CD4-positive, alpha-beta memory T cell (primary cell): Measurements from ENCODE around the gene S100A16. TPM values are rescaled to one million over a fixed set of nuclear protein-coding genes. Genes with fewer than 3 reads are reported as not detected.
A peak's percentile ranks its signal among the peaks of the same experiment; 100 is the strongest.

Experiments
- CTCF ChIA-PET: fragments of 350-600 bp; sonication (Branson Sonifier 250); formaldehyde crosslinking; loops from one replicate; lab custom pipeline; 2021; ENCODE audit warnings: inconsistent platforms; ENCODE audit not compliant: partially characterized antibody; lab: Charles Lee
- POLR2A ChIA-PET: fragments of 350-600 bp; sonication (Branson Sonifier 250); formaldehyde crosslinking; loops from one replicate; lab custom pipeline; 2021; ENCODE audit not compliant: partially characterized antibody; lab: Charles Lee
- DNase-seq, 5 donors: peaks; one replicate each; pipeline versions ENCODE4 v3.0.0 to v3.0.0-alpha.2; 2020 to 2022; ENCODE audit warnings: mixed read lengths in 1 of 5
- H3K27ac ChIP-seq: one replicate; pipeline ENCODE4 v1.7.0; 2013; ENCODE audit warnings: low read depth, low read length
- H3K27me3 ChIP-seq: 2 replicates; pipeline ENCODE4 v1.7.0; 2013; ENCODE audit warnings: mild to moderate bottlenecking, low read length, moderate library complexity; ENCODE audit not compliant: insufficient read depth
- H3K36me3 ChIP-seq: 2 replicates; pipeline ENCODE4 v1.7.0; 2013; ENCODE audit warnings: mild to moderate bottlenecking, low read length, moderate library complexity; ENCODE audit not compliant: insufficient read depth
- H3K4me1 ChIP-seq: 2 replicates; pipeline ENCODE4 v1.7.0; 2013; ENCODE audit warnings: mild to moderate bottlenecking, low read length, moderate library complexity; ENCODE audit not compliant: insufficient read depth
- H3K4me3 ChIP-seq, 2 donors: one replicate each; pipeline ENCODE4 v1.7.0; 2013; ENCODE audit warnings: low read length in 2 of 2, mild to moderate bottlenecking in 1 of 2
- H3K9me3 ChIP-seq, 2 donors: one replicate each; pipeline ENCODE4 v1.7.0; 2013; ENCODE audit warnings: low read length in 2 of 2, control low read depth in 1 of 2; ENCODE audit not compliant: control insufficient read depth in 1 of 2
- H3K27ac Mint-ChIP-seq, 7 donors: one replicate each; pipeline ENCODE4 v1.8.0; 2020 to 2021; ENCODE audit warnings: mixed read lengths in 7 of 7, mild to moderate bottlenecking in 6 of 7, inconsistent platforms in 3 of 7, moderate library complexity in 3 of 7
- H3K27me3 Mint-ChIP-seq, 2 donors: one replicate each; pipeline ENCODE4 v1.8.0; 2020 to 2021; ENCODE audit warnings: mixed read lengths in 2 of 2
- H3K36me3 Mint-ChIP-seq, 2 donors: one replicate each; pipeline ENCODE4 v1.8.0; 2020 to 2021; ENCODE audit warnings: mixed read lengths in 2 of 2, inconsistent platforms in 1 of 2, mild to moderate bottlenecking in 1 of 2
- H3K4me1 Mint-ChIP-seq, 4 donors: one replicate each; pipeline ENCODE4 v1.8.0; 2020 to 2021; ENCODE audit warnings: mixed read lengths in 4 of 4, mild to moderate bottlenecking in 1 of 4
- H3K4me3 Mint-ChIP-seq, 8 donors: one replicate each; pipeline ENCODE4 v1.8.0; 2020 to 2021; ENCODE audit warnings: mixed read lengths in 8 of 8, mild to moderate bottlenecking in 7 of 8, moderate library complexity in 6 of 8, inconsistent platforms in 3 of 8
- H3K9me3 Mint-ChIP-seq, 8 donors: one replicate each; pipeline ENCODE4 v1.8.0; 2020 to 2021; ENCODE audit warnings: mixed read lengths in 8 of 8, mild to moderate bottlenecking in 5 of 8, inconsistent platforms in 3 of 8, moderate library complexity in 1 of 8
- intact Hi-C: fragments of 100-400 bp; cut with micrococcal nuclease; formaldehyde crosslinking; loops from one replicate; pipeline ENCODE4 v1.15.1; 2023
- polyA plus RNA-seq, 2 donors: library from polyadenylated mRNA; unstranded; fragments of 300-500 nt; fragmentation: Illumina TruSeq; gene quantifications; one replicate each; pipeline ENCODE4 v1.2.3, GENCODE V29; 2021
- total RNA-seq, 2 experiments: library from RNA; stranded (reverse); gene quantifications; one replicate each; pipeline ENCODE4 v1.2.3, GENCODE V29; 2021

The S100A16 gene
- total RNA-seq = not detected
- not detected for polyA plus RNA-seq

- Mint-ChIP-seq H3K4me1 (peaks cover 0 to 3% (median under 1%) of the 10 kb centered on the region in 4 donors), H3K4me3 (no peak within 1 kb of the TSS), H3K9me3 (peaks cover 0 to 1% (median 0%) of the 10 kb centered on the region in 8 donors), H3K36me3 (no peaks in the 10 kb centered on the region), H3K27ac (no peak within 1 kb of the TSS), H3K27me3 (peaks cover 0 to 1% of the 10 kb centered on the region in 2 donors)
- intact Hi-C loops = no loop called here
- Histone ChIP-seq H3K27me3 (no peaks in the 10 kb centered on the region), H3K36me3 (no peaks in the 10 kb centered on the region), H3K4me1 (no peaks in the 10 kb centered on the region), H3K9me3 (no peaks in the 10 kb centered on the region), H3K27ac (no peak within 1 kb of the TSS), H3K4me3 (no peak within 1 kb of the TSS)
- ChIA-PET POLR2A (no interaction called here), CTCF (interaction anchor here (1.2 to 1.9 kb wide), 2 partner anchors 102 to 118 kb away, joined by 4 to 5 read pairs; no protein-coding TSS in a partner anchor)
- no peak for DNase-seq
Observed at GRCh38 chr1:153612755-153613331, at the start of gene S100A16. Gene S100A16 (minus strand): TSS chr1:153613137. CDS start chr1:153608151, 4,986 bp downstream.

GRCh38 chr1:153662269-153662668, 49.3 kb upstream of the S100A16 start:
- CTCF ChIA-PET = no interaction called here
- Histone ChIP-seq H3K4me3 (no peak overlapping the region), H3K4me1 (peaks cover 19% of the 10 kb centered on the region), H3K27me3 (no peaks in the 10 kb centered on the region), H3K27ac (no peak overlapping the region), H3K9me3 (no peaks in the 10 kb centered on the region), H3K36me3 (peaks cover 65% of the 10 kb centered on the region)
- Mint-ChIP-seq H3K27me3 (no peaks in the 10 kb centered on the region), H3K4me3 (no peak overlapping the region), H3K27ac (peak overlapping the region in 3 of 7 donors; percentile 11 to 87 (median 22)), H3K36me3 (peaks cover 53 to 61% of the 10 kb centered on the region in 2 donors), H3K4me1 (peaks cover 7 to 18% (median 13%) of the 10 kb centered on the region in 4 donors), H3K9me3 (no peaks in the 10 kb centered on the region)
- POLR2A ChIA-PET = interaction anchor here (1.7 kb wide), 1 partner anchor 65 kb away, joined by 4 read pairs; the partner anchor contains the start of gene INTS3
- DNase-seq = no peak
- intact Hi-C loops = no loop called here

GRCh38 chr1:153661111-153661708, 48.3 kb upstream of the S100A16 start:
- peaks cover 47 to 56% of the 10 kb centered on the region in 2 donors for H3K36me3 Mint-ChIP-seq
- H3K27me3 ChIP-seq = no peaks in the 10 kb centered on the region
- no peak for DNase-seq
- H3K9me3 ChIP-seq = no peaks in the 10 kb centered on the region
- H3K27ac Mint-ChIP-seq = peak overlapping the region in 5 of 7 donors; percentile 31 to 65 (median 62)
- peaks cover 19% of the 10 kb centered on the region for H3K4me1 ChIP-seq
- H3K4me3 ChIP-seq = no peak overlapping the region
- peaks cover 8 to 19% (median 14%) of the 10 kb centered on the region in 4 donors for H3K4me1 Mint-ChIP-seq
- no peaks in the 10 kb centered on the region for H3K9me3 Mint-ChIP-seq
- peak overlapping the region in 3 of 8 donors; percentile 6 to 55 (median 14) for H3K4me3 Mint-ChIP-seq
- H3K27me3 Mint-ChIP-seq = no peaks in the 10 kb centered on the region
- no peak overlapping the region for H3K27ac ChIP-seq
- POLR2A ChIA-PET = interaction anchor here (1.7 kb wide), 1 partner anchor 66 kb away, joined by 4 read pairs; the partner anchor contains the start of gene INTS3
- CTCF ChIA-PET = no interaction called here
- H3K36me3 ChIP-seq = peaks cover 54% of the 10 kb centered on the region
- intact Hi-C loops = no loop called here

GRCh38 chr1:153659656-153660055, 46.7 kb upstream of the S100A16 start:
- Mint-ChIP-seq H3K4me1 (peaks cover 9 to 21% (median 14%) of the 10 kb centered on the region in 4 donors), H3K27ac (peak overlapping the region in 6 of 7 donors; percentile 89 to 97 (median 96)), H3K27me3 (no peaks in the 10 kb centered on the region), H3K36me3 (peaks cover 31 to 44% of the 10 kb centered on the region in 2 donors), H3K4me3 (peak overlapping the region; percentile 94 to 97 (median 96)), H3K9me3 (no peaks in the 10 kb centered on the region)
- no peaks in the 10 kb centered on the region for H3K27me3 ChIP-seq
- no peak for DNase-seq
- ChIA-PET POLR2A (interaction anchor here (0.6 to 3.0 kb wide), 12 partner anchors 9 to 599 kb away, joined by 3 to 33 read pairs (median 6); partner anchors contain the start of genes CHTOP, ILF2 and S100A6), CTCF (interaction anchor here (0.7 kb wide), 2 partner anchors 25 to 308 kb away, joined by 3 to 4 read pairs; partner anchors contain the start of gene CHTOP)
- peaks cover 19% of the 10 kb centered on the region for H3K4me1 ChIP-seq
- H3K36me3 ChIP-seq = peaks cover 38% of the 10 kb centered on the region
- peak overlapping the region in 1 of 2 donors; percentile 67 for H3K4me3 ChIP-seq
- H3K27ac ChIP-seq = peak overlapping the region; percentile 89
- intact Hi-C loops = loop anchor here (2.0 kb wide), 1 partner anchor 19 kb away; the partner anchor contains the start of gene NPR1
- no peaks in the 10 kb centered on the region for H3K9me3 ChIP-seq

GRCh38 chr1:153659175-153659534, 46.2 kb upstream of the S100A16 start:
- ChIA-PET POLR2A (interaction anchor here (1.0 to 3.0 kb wide), 13 partner anchors 8 to 331 kb away, joined by 3 to 33 read pairs (median 7); partner anchors contain the start of genes CHTOP, ILF2, RPS27 and S100A4), CTCF (interaction anchor here (0.7 to 1.2 kb wide), 2 partner anchors 25 to 148 kb away, joined by 3 read pairs; partner anchors contain the start of gene CHTOP)
- intact Hi-C loops = loop anchor here (2.0 kb wide), 1 partner anchor 20 kb away; the partner anchor contains the start of gene NPR1
- H3K36me3 Mint-ChIP-seq = peaks cover 26 to 40% of the 10 kb centered on the region in 2 donors
- no peak for DNase-seq
- Histone ChIP-seq H3K9me3 (no peaks in the 10 kb centered on the region), H3K36me3 (peaks cover 33% of the 10 kb centered on the region), H3K27ac (peak overlapping the region; percentile 89), H3K4me3 (peak overlapping the region; percentile 66 to 67), H3K4me1 (peaks cover 19% of the 10 kb centered on the region), H3K27me3 (no peaks in the 10 kb centered on the region)
- peaks cover 9 to 21% (median 14%) of the 10 kb centered on the region in 4 donors for H3K4me1 Mint-ChIP-seq
- H3K9me3 Mint-ChIP-seq = no peaks in the 10 kb centered on the region
- H3K27me3 Mint-ChIP-seq = no peaks in the 10 kb centered on the region
- peak overlapping the region; percentile 94 to 97 (median 96) for H3K4me3 Mint-ChIP-seq
- peak overlapping the region; percentile 89 to 97 (median 95) for H3K27ac Mint-ChIP-seq

GRCh38 chr1:153658400-153659174, 45.6 kb upstream of the S100A16 start, which contains the start of gene SNAPIN:
Gene SNAPIN (plus strand): TSS chr1:153658703. CDS start chr1:153658744, 41 bp downstream.
- peak; percentile 88 to 91 (median 89) for DNase-seq
- H3K27ac Mint-ChIP-seq = peak within 1 kb of the TSS; percentile 89 to 97 (median 95)
- Histone ChIP-seq H3K4me3 (peak within 1 kb of the TSS; percentile 66 to 67), H3K9me3 (no peaks in the 10 kb centered on the region), H3K27me3 (no peaks in the 10 kb centered on the region), H3K36me3 (peaks cover 28% of the 10 kb centered on the region), H3K27ac (peak within 1 kb of the TSS; percentile 89), H3K4me1 (peaks cover 19% of the 10 kb centered on the region)
- ChIA-PET POLR2A (interaction anchor here (1.0 to 3.0 kb wide), 13 partner anchors 9 to 332 kb away, joined by 3 to 33 read pairs (median 7); partner anchors contain the start of genes CHTOP, ILF2, RPS27 and S100A4), CTCF (interaction anchor here (1.2 kb wide), 1 partner anchor 148 kb away, joined by 3 read pairs; no protein-coding TSS in a partner anchor)
- no peaks in the 10 kb centered on the region for H3K9me3 Mint-ChIP-seq
- H3K27me3 Mint-ChIP-seq = no peaks in the 10 kb centered on the region
- intact Hi-C loops = loop anchor here (1.0 to 2.0 kb wide), 3 partner anchors 13 to 24 kb away; partner anchors contain the start of genes CHTOP and NPR1
- peak within 1 kb of the TSS; percentile 94 to 97 (median 96) for H3K4me3 Mint-ChIP-seq
- peaks cover 23 to 35% of the 10 kb centered on the region in 2 donors for H3K36me3 Mint-ChIP-seq
- H3K4me1 Mint-ChIP-seq = peaks cover 9 to 25% (median 14%) of the 10 kb centered on the region in 4 donors
